ENCODE data around the gene SLMAP.

Gene SLMAP

GRCh38 chr3:57717205-57717868, 38.8 kb upstream of the SLMAP start:
- TF ChIP-seq, protein P1, sequence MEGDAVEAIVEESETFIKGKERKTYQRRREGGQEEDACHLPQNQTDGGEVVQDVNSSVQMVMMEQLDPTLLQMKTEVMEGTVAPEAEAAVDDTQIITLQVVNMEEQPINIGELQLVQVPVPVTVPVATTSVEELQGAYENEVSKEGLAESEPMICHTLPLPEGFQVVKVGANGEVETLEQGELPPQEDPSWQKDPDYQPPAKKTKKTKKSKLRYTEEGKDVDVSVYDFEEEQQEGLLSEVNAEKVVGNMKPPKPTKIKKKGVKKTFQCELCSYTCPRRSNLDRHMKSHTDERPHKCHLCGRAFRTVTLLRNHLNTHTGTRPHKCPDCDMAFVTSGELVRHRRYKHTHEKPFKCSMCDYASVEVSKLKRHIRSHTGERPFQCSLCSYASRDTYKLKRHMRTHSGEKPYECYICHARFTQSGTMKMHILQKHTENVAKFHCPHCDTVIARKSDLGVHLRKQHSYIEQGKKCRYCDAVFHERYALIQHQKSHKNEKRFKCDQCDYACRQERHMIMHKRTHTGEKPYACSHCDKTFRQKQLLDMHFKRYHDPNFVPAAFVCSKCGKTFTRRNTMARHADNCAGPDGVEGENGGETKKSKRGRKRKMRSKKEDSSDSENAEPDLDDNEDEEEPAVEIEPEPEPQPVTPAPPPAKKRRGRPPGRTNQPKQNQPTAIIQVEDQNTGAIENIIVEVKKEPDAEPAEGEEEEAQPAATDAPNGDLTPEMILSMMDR (IDR thresholded peaks at IDR 0.05; ENCODE audit: low read depth, low read length): no peak
- no peaks in the 10 kb centered on the region for H3K9me3 ChIP-seq (ENCODE audit: severe bottlenecking)
- no peak overlapping the region for H3K27ac ChIP-seq
- no peaks in the 10 kb centered on the region for H3K27me3 ChIP-seq (ENCODE audit: insufficient read depth, low read depth, severe bottlenecking)
- H3K36me3 ChIP-seq: no peaks in the 10 kb centered on the region
- H3K4me3 ChIP-seq (ENCODE audit: low read depth, low read length): no peak overlapping the region
- DNase-seq: no peak

- no peak overlapping the region for H3K4me3 ChIP-seq (ENCODE audit: low read depth, low read length)
- no peaks in the 10 kb centered on the region for H3K36me3 ChIP-seq
- no peaks in the 10 kb centered on the region for H3K27me3 ChIP-seq (ENCODE audit: insufficient read depth, low read depth, severe bottlenecking)
- TF ChIP-seq, protein P1 (IDR thresholded peaks at IDR 0.05; ENCODE audit: low read depth, low read length): no peak
- no peaks in the 10 kb centered on the region for H3K9me3 ChIP-seq (ENCODE audit: severe bottlenecking)
- no peak overlapping the region for H3K27ac ChIP-seq
- no peak for DNase-seq
These were observed 38.0 kb upstream of the SLMAP start for GRCh38 chr3:57718118-57718517.

GRCh38 chr3:57726397-57726796, 29.7 kb upstream of the SLMAP start:
- no peaks in the 10 kb centered on the region for H3K27me3 ChIP-seq (ENCODE audit: insufficient read depth, low read depth, severe bottlenecking)

DNA sequence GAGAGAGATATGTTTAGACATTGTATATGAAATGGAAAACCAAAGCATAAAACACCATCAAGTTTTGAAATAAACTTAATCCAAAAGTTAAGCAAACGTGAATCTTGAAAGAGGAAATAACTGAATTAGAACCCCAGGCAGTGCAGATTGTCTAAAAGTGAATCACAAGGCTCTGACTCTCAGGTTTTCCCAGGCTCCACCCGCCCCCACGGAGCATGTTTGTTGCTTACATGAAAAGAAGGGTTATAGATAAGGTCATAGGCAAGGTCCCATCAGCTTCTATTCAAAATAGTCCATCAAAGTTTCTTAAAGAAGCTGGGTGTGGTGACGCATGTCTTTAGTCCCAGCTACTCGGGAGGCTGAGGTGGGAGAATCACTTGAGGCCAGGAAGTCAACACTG, 29.0 kb upstream of the SLMAP start:
- TF ChIP-seq, protein P1 (IDR thresholded peaks at IDR 0.05; ENCODE audit: low read depth, low read length): no peak
- DNase-seq: no peak
- Histone ChIP-seq H3K27me3 (ENCODE audit: insufficient read depth, low read depth, severe bottlenecking) (no peaks in the 10 kb centered on the region), H3K4me3 (ENCODE audit: low read depth, low read length) (no peak overlapping the region), H3K36me3 (no peaks in the 10 kb centered on the region), H3K27ac (no peak overlapping the region), H3K9me3 (ENCODE audit: severe bottlenecking) (no peaks in the 10 kb centered on the region)

More at GRCh38 chr3:57726397-57726796, 29.7 kb upstream of the SLMAP start:
- Histone ChIP-seq H3K4me3 (ENCODE audit: low read depth, low read length) (no peak overlapping the region), H3K9me3 (ENCODE audit: severe bottlenecking) (no peaks in the 10 kb centered on the region), H3K27ac (no peak overlapping the region), H3K36me3 (no peaks in the 10 kb centered on the region)
- TF ChIP-seq, protein P1 (IDR thresholded peaks at IDR 0.05; ENCODE audit: low read depth, low read length): no peak
- no peak for DNase-seq

DNA sequence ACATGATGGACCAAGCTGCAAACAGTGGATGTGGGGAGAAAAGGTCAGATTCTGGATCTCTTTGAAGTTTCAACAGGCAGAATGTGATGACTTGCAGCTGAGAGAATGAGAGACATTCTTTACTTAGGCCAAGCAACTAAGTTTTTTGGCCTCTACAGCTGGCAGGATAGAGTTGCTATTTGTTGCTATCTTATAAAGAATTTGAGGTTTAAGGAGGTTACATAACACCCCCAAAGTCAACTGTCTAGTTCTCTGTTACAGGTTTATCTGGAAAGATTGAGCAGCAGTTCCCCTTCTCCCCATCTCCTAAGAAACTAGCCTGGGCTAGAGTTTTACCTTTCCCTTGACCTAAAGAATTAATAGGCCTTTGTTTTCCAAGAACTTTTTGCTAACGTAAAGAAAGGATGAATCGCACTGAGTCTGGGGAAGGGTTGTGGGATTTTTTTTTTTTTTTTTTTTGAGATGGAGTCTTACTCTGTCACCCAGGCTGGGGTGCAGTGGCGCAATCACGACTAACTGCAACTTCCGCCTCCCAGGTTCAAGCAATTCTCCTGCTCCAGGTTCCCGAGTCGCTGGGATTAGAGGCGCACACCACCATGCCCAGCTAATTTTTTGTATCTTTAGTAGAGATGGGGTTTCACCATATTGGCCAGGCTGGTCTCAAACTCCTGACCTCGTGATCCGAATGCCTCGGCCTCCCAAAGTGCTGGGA, 26.6 kb upstream of the SLMAP start:
- Histone ChIP-seq H3K36me3 (no peaks in the 10 kb centered on the region), H3K27ac (no peak overlapping the region), H3K4me3 (ENCODE audit: low read depth, low read length) (no peak overlapping the region), H3K9me3 (ENCODE audit: severe bottlenecking) (no peaks in the 10 kb centered on the region), H3K27me3 (ENCODE audit: insufficient read depth, low read depth, severe bottlenecking) (no peaks in the 10 kb centered on the region)
- DNase-seq: no peak
- TF ChIP-seq, protein P1 (IDR thresholded peaks at IDR 0.05; ENCODE audit: low read depth, low read length): no peak

Measured in WERI-Rb-1 (cell line).